CMK (cell line): ENCODE data around the gene SCN1B.

Experiments used
- DNase-seq: peaks from one replicate; pipeline ENCODE4 v3.0.0-alpha.2; 2010; ENCODE audit warnings: low read depth

Gene SCN1B

GRCh38 chr19:35074426-35075201 lies 44.3 kb downstream of the SCN1B start:
- no peak for DNase-seq

- no peak for DNase-seq
Measured at GRCh38 chr19:35075202-35076025, 45.1 kb downstream of the SCN1B start.

GRCh38 chr19:35076026-35076370 lies 45.7 kb downstream of the SCN1B start:
- no peak for DNase-seq

GRCh38 chr19:35076657-35077056 lies 46.4 kb downstream of the SCN1B start:
- no peak for DNase-seq

GRCh38 chr19:35077411-35078223 lies 47.3 kb downstream of the SCN1B start:
- no peak for DNase-seq

GRCh38 chr19:35079826-35080225 lies 49.6 kb downstream of the SCN1B start:
- no peak for DNase-seq

- DNase-seq: no peak
Measured at GRCh38 chr19:35080613-35081170, 50.4 kb downstream of the SCN1B start.

GRCh38 chr19:35081201-35081600 lies 50.9 kb downstream of the SCN1B start:
- no peak for DNase-seq

- DNase-seq: no peak
Measured at GRCh38 chr19:35083691-35084508, 53.6 kb downstream of the SCN1B start.

- no peak for DNase-seq
Measured at GRCh38 chr19:35084509-35084762, 54.2 kb downstream of the SCN1B start.

GRCh38 chr19:35085947-35086346 lies 55.7 kb downstream of the SCN1B start:
- no peak for DNase-seq

GRCh38 chr19:35086455-35086854 lies 56.2 kb downstream of the SCN1B start:
- no peak for DNase-seq

GRCh38 chr19:35087393-35087792 lies 57.1 kb downstream of the SCN1B start:
- DNase-seq: no peak

- no peak for DNase-seq
Measured at GRCh38 chr19:35088131-35088913, 58.1 kb downstream of the SCN1B start.

GRCh38 chr19:35089554-35089953 lies 59.3 kb downstream of the SCN1B start:
- no peak for DNase-seq
